GM10266 (cell line): Measurements from ENCODE around the gene EML6.
A peak's percentile ranks its signal among the peaks of the same experiment; 100 is the strongest.
"Not testable (repeated sequence)": the region's sequence is repeated elsewhere in the genome, so short reads cannot be mapped to it uniquely, and the experiment has no call there.

Source experiments
- DNase-seq: peaks from one replicate; pipeline ENCODE4 v3.0.0; 2012; ENCODE audit errors: extremely low spot score
- TF ChIP-seq, protein P1 (sequence below): IDR thresholded peaks from 2 replicates; pipeline ENCODE4 v1.5.1; 2012; ENCODE audit warnings: mild to moderate bottlenecking, low read depth; ENCODE audit not compliant: control insufficient read depth, insufficient read depth; ENCODE audit errors: missing control alignments

EML6 gene

DNA sequence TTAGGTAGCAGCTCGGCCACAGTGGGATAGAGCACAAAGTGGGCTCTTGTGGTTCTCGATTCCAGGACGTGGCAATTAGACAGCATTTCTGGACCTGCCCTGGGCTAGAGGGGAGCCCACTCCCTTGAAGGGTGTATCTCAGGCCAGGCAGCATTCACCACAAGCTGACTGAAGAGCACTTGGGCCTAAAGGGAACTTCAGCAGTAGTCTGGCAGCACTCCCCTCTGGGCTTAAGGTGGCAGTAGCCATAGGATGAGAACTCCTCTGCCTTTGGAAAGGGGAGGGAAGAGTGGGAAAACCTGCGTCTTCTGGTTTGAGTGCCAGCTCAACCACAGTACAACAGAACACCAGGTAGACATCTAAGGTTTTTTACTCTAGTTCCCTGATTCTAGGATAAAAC, 28.1 kb upstream of the EML6 start:
- TF ChIP-seq, protein P1, sequence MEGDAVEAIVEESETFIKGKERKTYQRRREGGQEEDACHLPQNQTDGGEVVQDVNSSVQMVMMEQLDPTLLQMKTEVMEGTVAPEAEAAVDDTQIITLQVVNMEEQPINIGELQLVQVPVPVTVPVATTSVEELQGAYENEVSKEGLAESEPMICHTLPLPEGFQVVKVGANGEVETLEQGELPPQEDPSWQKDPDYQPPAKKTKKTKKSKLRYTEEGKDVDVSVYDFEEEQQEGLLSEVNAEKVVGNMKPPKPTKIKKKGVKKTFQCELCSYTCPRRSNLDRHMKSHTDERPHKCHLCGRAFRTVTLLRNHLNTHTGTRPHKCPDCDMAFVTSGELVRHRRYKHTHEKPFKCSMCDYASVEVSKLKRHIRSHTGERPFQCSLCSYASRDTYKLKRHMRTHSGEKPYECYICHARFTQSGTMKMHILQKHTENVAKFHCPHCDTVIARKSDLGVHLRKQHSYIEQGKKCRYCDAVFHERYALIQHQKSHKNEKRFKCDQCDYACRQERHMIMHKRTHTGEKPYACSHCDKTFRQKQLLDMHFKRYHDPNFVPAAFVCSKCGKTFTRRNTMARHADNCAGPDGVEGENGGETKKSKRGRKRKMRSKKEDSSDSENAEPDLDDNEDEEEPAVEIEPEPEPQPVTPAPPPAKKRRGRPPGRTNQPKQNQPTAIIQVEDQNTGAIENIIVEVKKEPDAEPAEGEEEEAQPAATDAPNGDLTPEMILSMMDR = no peak
- no peak for DNase-seq

DNA sequence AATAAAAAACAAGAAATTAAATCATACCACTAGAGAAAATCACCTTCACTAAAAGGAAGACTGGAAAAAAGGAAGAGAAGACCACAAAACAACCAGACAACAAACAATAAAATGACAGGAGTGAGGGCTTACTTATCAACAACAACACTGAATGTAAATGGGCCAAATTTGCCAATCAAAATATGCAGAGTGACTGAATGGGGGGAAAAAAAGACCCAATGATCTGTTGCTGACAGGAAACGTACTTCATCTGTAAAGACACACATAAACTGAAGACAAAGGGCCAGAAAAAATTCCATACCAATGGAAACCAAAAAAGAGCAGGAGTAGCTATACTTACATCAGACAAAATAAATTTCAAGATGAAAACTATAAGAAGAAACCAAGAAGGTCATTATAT, 25.5 kb upstream of the EML6 start:
- TF ChIP-seq, protein P1 = no peak
- DNase-seq = no peak

DNA sequence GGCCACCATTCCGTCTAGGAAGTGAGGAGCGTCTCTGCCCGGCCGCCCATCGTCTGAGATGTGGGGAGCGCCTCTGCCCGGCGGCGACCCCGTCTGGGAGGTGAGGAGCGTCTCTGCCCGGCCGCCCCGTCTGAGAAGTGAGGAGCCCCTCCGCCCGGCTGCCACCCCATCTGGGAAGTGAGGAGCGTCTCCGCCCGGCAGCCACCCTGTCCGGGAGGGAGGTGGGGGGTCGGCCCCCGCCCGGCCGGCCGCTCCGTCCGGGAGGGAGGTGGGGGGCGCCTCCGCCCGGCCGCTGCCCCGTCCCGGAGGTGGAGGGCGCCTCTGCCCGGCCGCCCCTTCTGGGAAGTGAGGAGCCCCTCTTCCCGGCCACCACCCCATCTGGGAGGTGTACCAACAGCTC, 24.5 kb upstream of the EML6 start:
- not testable (repeated sequence) for DNase-seq

DNA sequence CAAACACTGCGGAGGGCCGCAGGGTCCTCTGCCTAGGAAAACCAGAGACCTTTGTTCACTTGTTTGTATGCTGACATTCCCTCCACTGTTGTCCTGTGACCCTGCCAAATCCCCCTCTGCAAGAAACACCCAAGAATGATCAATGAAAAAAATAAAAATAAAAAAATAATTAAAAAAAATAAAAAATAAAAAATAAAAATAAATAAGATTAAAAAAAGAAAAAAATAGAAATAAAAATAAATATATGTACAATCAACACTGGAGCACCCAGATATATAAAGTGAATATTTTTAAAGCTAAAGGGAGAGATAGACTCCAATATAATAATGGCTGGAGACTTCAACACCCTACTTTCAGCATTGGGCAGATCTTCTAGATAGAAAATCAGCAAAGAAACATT, 23.8 kb upstream of the EML6 start:
- no peak for DNase-seq
- TF ChIP-seq, protein P1 = no peak

DNA sequence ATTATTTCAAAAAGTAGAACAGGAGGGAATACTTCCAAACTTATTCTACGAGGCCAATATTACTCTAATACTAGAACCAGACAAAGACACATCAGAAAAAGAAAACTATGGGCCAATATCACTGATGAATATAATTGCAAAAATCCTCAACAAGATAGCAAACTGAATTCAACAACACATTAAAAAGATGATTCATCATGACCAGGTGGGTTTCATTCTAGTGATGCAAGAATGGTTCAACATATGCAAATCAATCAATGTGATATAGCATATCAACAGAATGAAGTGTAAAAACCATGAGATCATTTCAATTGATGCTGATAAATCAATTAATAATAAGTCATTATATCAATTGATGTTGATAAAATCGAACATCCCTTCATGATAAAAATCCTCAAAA, 22.4 kb upstream of the EML6 start:
- TF ChIP-seq, protein P1 = no peak
- DNase-seq = no peak

DNA sequence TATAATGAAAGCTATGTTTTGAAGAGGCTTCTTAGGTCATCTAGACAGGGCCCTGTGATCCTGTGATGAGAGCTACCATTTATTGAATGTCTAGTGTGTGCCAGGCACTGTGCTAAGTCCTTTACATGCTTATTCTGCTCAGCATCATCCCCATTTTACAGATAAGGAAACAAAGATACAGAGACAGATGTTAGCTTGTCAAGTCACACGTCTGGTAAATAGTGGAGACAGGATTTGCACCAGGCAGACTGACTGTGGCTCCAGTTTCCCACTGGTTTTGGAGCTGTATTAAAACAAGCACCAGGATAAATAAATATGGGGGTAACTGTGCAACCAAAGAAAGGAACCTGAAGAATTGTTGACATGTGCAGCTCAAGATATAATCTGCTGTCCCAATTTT, 19.2 kb upstream of the EML6 start:
- TF ChIP-seq, protein P1 = no peak
- DNase-seq = no peak

DNA sequence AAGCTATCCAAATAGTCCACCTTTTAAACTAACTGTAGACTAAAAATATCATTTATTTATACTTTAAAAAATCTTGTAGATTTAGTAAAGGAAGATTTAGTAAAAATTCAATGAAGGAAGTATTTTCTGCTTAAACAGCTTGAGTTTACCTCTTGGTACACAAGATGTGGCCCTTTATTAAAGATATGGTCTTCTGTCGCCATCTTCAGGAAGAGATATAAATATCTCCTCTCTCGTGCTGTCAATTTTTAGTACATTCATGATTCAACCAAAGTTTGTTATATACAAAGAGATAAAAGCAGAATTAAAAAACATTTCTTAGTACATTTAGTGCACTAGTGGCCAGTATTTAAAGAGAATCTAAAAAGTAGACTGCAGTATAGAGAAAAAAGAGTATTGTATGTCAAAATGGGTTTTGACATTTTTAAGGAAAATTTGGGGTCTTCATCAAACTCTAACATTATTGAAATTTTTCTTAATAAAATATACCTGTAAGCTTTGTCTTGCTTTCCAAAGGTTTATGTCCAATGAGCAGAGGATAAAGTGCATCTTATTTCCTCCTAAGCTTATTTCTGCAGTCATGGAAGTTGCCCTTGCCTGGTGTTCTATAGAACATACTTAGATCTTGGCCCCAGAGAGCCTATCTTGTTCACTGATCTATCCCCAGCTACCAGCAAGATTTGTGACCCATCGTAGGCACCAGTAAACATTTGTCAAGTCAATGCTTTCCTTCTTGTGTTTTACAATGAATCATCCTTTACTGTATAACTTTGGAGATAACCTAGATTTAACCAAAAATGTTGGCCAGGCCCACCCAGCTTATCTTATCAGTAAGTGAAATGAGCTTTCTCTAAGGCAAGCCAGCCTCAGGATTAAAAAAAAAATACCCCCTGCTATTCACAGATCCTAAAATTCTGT, 18.5 kb upstream of the EML6 start:
- TF ChIP-seq, protein P1 = peak; percentile 62
- DNase-seq = peak; percentile 62
